Fibroblast of villous mesenchyme (primary cell): ENCODE data around the gene CEP164. TPM values are rescaled to one million over a fixed set of nuclear protein-coding genes. Genes with fewer than 3 reads are reported as not detected.

ENCODE experiments used
- DNase-seq: peaks from one replicate; pipeline ENCODE4 v3.0.0-alpha.2; 2010; ENCODE audit warnings: low read depth
- H3K4me3 ChIP-seq: 2 replicates; pipeline ENCODE4 v1.5.1; 2011; ENCODE audit warnings: low read depth, mild to moderate bottlenecking, low read length
- total RNA-seq: library from RNA; depleted of rRNA; stranded (reverse); fragments of >200 nt; gene quantifications from 2 replicates; pipeline ENCODE4 v1.2.3, GENCODE V29; 2012
- TF ChIP-seq, protein P1 (sequence below): IDR thresholded peaks from 2 replicates; pipeline ENCODE4 v1.5.1; 2012; ENCODE audit warnings: low read depth, mild to moderate bottlenecking, low read length; ENCODE audit not compliant: insufficient read depth

Gene CEP164
- total RNA-seq, 1 donor = 33.7 TPM

DNA sequence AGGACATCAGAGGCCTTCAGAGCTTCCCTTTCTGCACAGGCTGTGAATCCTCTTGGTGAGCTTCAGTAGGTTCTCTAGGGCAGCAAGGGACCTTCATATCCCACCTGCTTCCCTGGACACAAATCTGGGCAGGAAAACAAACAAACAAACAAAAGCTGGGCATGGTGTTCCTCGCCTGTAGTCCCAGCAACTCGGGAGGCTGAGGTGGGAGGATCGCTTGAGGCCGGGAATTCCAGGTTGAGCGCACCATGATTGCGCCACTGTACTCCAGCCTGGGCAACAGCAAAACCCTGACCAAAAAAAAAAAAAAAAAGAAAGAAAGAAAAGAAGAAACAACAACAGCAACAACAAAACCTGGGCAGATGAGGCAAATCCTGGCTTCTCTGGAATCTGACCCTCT is 92.9 kb downstream of the CEP164 start:
- no peak for DNase-seq
- TF ChIP-seq, protein P1, sequence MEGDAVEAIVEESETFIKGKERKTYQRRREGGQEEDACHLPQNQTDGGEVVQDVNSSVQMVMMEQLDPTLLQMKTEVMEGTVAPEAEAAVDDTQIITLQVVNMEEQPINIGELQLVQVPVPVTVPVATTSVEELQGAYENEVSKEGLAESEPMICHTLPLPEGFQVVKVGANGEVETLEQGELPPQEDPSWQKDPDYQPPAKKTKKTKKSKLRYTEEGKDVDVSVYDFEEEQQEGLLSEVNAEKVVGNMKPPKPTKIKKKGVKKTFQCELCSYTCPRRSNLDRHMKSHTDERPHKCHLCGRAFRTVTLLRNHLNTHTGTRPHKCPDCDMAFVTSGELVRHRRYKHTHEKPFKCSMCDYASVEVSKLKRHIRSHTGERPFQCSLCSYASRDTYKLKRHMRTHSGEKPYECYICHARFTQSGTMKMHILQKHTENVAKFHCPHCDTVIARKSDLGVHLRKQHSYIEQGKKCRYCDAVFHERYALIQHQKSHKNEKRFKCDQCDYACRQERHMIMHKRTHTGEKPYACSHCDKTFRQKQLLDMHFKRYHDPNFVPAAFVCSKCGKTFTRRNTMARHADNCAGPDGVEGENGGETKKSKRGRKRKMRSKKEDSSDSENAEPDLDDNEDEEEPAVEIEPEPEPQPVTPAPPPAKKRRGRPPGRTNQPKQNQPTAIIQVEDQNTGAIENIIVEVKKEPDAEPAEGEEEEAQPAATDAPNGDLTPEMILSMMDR = no peak
- H3K4me3 ChIP-seq = no peak overlapping the region

DNA sequence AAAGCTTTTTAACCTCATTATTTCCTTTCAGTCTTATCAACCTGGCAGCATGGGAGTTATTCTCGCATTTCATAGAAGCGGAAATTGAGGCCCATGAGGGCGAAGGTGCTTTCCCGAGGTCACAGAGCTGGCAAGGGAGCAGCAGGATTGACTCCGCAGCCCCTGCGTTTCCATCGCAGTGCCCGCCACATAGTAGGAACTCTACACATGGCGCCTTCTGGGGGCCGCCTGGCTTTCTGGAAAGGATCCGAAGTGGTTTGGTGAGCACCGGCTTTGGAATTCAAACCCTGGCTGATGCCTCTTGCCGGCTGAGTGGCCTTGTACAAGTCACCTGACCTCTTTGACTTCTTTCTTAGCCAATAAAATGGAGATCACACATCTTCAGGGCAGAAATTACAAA is 93.4 kb downstream of the CEP164 start:
- TF ChIP-seq, protein P1 = no peak
- DNase-seq = no peak
- H3K4me3 ChIP-seq = no peak overlapping the region

DNA sequence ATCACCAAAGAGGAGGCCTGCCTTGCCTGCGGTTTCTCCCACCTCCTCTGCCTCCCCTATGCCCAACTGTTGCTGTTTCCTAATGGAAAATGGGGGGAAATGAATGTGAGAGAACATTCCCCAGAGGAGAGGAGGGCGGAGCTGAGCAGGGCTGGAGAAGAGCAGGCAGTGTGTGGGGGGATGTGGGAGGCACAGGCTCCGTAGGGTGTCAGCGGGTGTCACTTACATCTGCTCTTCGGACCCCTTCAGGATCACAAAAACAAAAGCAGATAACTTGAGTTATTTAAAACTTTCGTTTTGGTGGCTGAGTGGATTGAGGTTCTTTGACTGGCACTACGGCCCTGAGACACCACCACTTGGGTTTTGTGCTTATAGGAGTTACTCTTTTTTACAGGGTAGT is 93.8 kb downstream of the CEP164 start:
- no peak for DNase-seq
- TF ChIP-seq, protein P1 = no peak
- no peak overlapping the region for H3K4me3 ChIP-seq

DNA sequence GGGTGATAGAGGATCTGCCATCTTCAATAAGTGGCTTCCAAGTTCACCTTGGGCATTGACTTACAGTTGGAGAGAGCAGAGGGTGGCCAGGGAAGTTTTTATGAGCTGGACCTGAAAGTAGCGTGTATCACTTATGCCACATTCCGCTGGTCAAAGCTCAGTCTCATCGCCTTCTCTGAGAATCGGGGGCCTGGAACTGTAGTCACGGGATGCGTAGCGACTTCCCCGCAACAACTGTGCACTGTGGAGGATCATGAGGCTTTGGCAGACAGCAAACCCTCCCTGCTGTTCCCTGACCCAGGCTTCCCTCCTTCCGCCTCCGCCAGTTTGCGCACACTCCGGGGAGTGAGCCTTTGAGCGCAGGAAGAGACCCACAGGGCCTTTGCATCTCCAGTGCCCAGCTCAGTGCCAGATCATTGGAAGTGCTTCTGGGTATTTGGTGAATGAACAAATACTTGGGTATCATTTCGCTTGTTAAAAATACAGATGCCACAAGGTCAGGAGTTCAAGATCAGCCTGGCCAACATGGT is 95.5 kb downstream of the CEP164 start:
- no peak overlapping the region for H3K4me3 ChIP-seq
- TF ChIP-seq, protein P1 = no peak
- DNase-seq = no peak

DNA sequence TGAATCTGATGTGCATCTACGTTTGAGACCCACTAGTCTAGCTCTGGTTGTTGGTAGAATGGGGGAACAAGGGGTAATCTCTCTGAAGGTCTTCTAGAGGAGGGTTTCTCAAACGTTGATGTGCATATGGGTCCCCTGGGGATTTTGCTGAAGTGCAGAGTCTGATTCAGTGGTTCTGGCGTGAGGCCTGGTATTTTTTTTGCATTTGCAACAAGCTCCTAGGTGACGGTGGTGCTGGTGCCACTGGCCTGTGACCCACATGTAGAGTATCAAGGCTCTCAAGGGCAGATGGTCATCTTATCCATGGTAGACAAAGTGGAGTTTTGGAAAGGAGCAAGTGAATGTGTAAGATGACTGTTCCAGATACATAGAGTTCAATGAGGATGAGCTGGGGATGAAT is 97.1 kb downstream of the CEP164 start:
- H3K4me3 ChIP-seq = no peak overlapping the region
- DNase-seq = no peak
- TF ChIP-seq, protein P1 = no peak

DNA sequence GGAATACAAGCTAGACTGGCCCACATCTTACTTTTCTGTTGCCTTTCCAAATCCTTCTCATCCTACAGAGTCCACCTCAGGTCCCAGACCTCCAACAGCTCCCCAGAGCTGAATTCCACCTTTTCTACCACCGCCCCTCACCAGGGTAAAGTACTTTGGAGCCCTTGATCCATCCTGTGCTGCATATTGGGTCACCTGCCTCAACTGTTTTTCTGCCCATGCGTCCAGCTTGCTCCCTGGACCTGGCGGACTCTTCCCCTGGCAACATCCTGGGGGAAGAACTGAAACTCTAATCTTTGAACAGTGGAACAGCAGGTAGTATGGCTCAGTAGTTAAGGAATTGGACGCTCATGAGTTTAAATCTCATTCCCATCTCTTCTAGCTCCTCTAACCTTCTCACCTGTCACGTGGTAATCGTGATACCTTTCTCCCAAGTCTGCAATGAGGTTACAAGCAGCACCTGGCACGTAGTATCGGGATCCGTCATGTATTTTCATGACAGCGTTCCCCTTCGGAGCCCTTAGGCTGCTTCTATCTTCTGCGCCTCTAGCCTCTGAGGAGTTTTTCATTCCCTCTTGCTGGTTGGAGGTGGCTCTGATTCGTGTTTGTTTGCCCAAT is 98.1 kb downstream of the CEP164 start:
- TF ChIP-seq, protein P1 = no peak
- H3K4me3 ChIP-seq = no peak overlapping the region
- DNase-seq = no peak

DNA sequence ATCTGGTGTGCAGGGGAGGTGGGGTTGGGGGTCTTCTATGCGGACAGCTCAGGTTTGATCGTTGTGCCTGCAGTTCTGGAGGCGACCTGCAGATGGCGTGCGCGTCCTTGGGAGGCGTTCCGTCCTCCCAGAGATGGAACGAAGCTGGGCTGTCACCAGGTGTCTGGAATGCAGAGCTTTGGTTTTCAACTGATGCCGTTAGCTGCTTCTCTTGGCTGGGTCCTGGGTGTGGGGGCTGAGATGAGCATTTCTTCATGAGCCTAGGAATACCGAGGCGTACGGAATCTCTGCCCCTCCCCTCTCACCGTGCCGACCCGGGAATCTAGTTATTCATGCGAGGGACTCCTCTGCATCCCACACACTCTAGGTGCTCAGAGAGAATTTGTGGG is 98.6 kb downstream of the CEP164 start:
- no peak overlapping the region for H3K4me3 ChIP-seq
- DNase-seq = peak; percentile 42
- TF ChIP-seq, protein P1 = peak; percentile 99
